Measurements from ENCODE around the gene HOPX.
"Not testable (repeated sequence)": the region's sequence is repeated elsewhere in the genome, so short reads cannot be mapped to it uniquely, and the experiment has no call there.

The HOPX gene

GRCh38 chr4:56626963-56627362, 54.1 kb downstream of the HOPX start:
- DNase-seq (ENCODE audit: low spot score): no peak

- DNase-seq (ENCODE audit: low spot score): no peak
Measured at GRCh38 chr4:56626420-56626819, 54.7 kb downstream of the HOPX start.

- no peak for DNase-seq (ENCODE audit: low spot score)
Measured at GRCh38 chr4:56622176-56622575, 58.9 kb downstream of the HOPX start.

GRCh38 chr4:56619816-56620215, 61.3 kb downstream of the HOPX start:
- DNase-seq (ENCODE audit: low spot score): no peak

- DNase-seq (ENCODE audit: low spot score): no peak
Measured at GRCh38 chr4:56619160-56619559, 61.9 kb downstream of the HOPX start.

GRCh38 chr4:56618734-56619133, 62.4 kb downstream of the HOPX start:
- no peak for DNase-seq (ENCODE audit: low spot score)

- DNase-seq (ENCODE audit: low spot score): no peak
Measured at GRCh38 chr4:56613101-56613862, 67.8 kb downstream of the HOPX start.

GRCh38 chr4:56612282-56612681, 68.8 kb downstream of the HOPX start:
- DNase-seq (ENCODE audit: low spot score): no peak

GRCh38 chr4:56611501-56611900, 69.6 kb downstream of the HOPX start:
- DNase-seq (ENCODE audit: low spot score): no peak

GRCh38 chr4:56610170-56610569, 70.9 kb downstream of the HOPX start:
- DNase-seq (ENCODE audit: low spot score): not testable (repeated sequence)

GRCh38 chr4:56607926-56608325, 73.2 kb downstream of the HOPX start:
- no peak for DNase-seq (ENCODE audit: low spot score)

- DNase-seq (ENCODE audit: low spot score): no peak
Measured at GRCh38 chr4:56606385-56606784, 74.7 kb downstream of the HOPX start.

GRCh38 chr4:56605464-56605863, 75.6 kb downstream of the HOPX start:
- not testable (repeated sequence) for DNase-seq (ENCODE audit: low spot score)

GRCh38 chr4:56603297-56603696, 77.8 kb downstream of the HOPX start:
- DNase-seq (ENCODE audit: low spot score): no peak
